Esophagus squamous epithelium (tissue), 4 donors: ENCODE measurements around the gene SRGAP1.

Experiments used
- CTCF ChIP-seq, 6 experiments: fragments of 450-650 bp in 4 of 6; fragments of 200-600 bp in 2 of 6; sonication (generic) in 2 of 6; IDR thresholded peaks; one replicate each; pipeline ENCODE4 v1.5.1; 2016 to 2019; ENCODE audit warnings: antibody characterized with exemption in 6 of 6, mild to moderate bottlenecking in 4 of 6, moderate library complexity in 4 of 6
- POLR2A ChIP-seq, 4 donors: fragments of 450-650 bp; IDR thresholded peaks; one replicate each; pipeline ENCODE4 v1.6.1; 2017; ENCODE audit warnings: antibody characterized with exemption in 4 of 4, mild to moderate bottlenecking in 4 of 4, moderate library complexity in 3 of 4

- TF ChIP-seq CTCF (IDR thresholded peaks at IDR 0.05) (no peak), POLR2A (IDR thresholded peaks at IDR 0.05) (no peak)
Observed at GRCh38 chr12:63869656-63870055, 25.2 kb downstream of the SRGAP1 start.
